MM.1S (cell line): ENCODE data around the gene LRRC38.

Experiments used
- EZH2 ChIP-seq: fragments of 300-600 bp; sonication (generic); optimal IDR thresholded peaks from 2 replicates; pipeline ENCODE3; 2017; ENCODE audit warnings: low read depth, mild to moderate bottlenecking, antibody characterized with exemption, low read length, mixed read lengths
- TF ChIP-seq, protein P1 (sequence below): fragments of 300-600 bp; sonication (generic); IDR thresholded peaks from 2 replicates; pipeline ENCODE4 v1.5.1; 2016; ENCODE audit warnings: antibody characterized with exemption, low read length, mixed read lengths

DNA sequence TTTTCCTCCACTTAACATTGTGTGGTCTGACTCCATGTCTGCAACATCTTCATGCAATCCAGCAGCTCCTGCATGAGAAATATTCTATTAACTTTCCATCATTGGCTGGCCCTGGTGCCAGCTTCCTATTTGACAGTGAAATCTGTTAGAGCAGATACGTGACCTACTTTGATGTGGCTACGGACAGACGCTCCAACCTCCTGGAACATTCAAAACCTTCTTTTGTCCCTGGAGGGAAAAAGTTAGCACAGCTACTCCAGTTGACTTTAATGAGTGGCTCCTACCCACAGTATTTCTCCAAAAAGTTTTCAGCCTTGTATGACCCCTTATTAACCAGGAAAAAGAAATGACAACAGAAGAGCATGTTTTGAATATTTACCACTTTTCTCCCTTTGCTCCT, 81.6 kb downstream of the LRRC38 start:
- TF ChIP-seq, protein P1, sequence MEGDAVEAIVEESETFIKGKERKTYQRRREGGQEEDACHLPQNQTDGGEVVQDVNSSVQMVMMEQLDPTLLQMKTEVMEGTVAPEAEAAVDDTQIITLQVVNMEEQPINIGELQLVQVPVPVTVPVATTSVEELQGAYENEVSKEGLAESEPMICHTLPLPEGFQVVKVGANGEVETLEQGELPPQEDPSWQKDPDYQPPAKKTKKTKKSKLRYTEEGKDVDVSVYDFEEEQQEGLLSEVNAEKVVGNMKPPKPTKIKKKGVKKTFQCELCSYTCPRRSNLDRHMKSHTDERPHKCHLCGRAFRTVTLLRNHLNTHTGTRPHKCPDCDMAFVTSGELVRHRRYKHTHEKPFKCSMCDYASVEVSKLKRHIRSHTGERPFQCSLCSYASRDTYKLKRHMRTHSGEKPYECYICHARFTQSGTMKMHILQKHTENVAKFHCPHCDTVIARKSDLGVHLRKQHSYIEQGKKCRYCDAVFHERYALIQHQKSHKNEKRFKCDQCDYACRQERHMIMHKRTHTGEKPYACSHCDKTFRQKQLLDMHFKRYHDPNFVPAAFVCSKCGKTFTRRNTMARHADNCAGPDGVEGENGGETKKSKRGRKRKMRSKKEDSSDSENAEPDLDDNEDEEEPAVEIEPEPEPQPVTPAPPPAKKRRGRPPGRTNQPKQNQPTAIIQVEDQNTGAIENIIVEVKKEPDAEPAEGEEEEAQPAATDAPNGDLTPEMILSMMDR: no peak
- no peak for TF ChIP-seq EZH2
